ENCODE data around the gene GUCY1A1. TPM values are rescaled to one million over a fixed set of nuclear protein-coding genes. Genes with fewer than 3 reads are reported as not detected.

The GUCY1A1 gene
- total and polyA plus RNA-seq, 4 experiments from 2014 or later: not detected

GRCh38 chr4:155768370-155768769 lies 101.7 kb downstream of the GUCY1A1 start:
- H3K36me3 ChIP-seq (ENCODE audit: insufficient read depth, low read length): no peaks in the 10 kb centered on the region
- no peak for DNase-seq
- H3K9me3 ChIP-seq (ENCODE audit: control insufficient read depth in 1 of 2, low read length in 2 of 2): no peaks in the 10 kb centered on the region
- ChIA-PET POLR2A (ENCODE audit: partially characterized antibody) (no interaction called here), CTCF (ENCODE audit: partially characterized antibody) (no interaction called here)
- H3K4me3 ChIP-seq (ENCODE audit: low read length in 2 of 2): no peak overlapping the region
- H3K4me1 ChIP-seq (ENCODE audit: insufficient read depth, low read length): no peaks in the 10 kb centered on the region
- no peak overlapping the region for H3K27ac Mint-ChIP-seq
- intact Hi-C loops (cut with micrococcal nuclease): no loop called here
- H3K4me1 Mint-ChIP-seq: no peaks in the 10 kb centered on the region
- H3K9me3 Mint-ChIP-seq: no peaks in the 10 kb centered on the region
- no peaks in the 10 kb centered on the region for H3K27me3 ChIP-seq (ENCODE audit: insufficient read depth, low read length)
- H3K27me3 Mint-ChIP-seq: no peaks in the 10 kb centered on the region
- no peak overlapping the region for H3K27ac ChIP-seq (ENCODE audit: low read depth, low read length)
- H3K36me3 Mint-ChIP-seq: no peaks in the 10 kb centered on the region
- no peak overlapping the region for H3K4me3 Mint-ChIP-seq

DNA sequence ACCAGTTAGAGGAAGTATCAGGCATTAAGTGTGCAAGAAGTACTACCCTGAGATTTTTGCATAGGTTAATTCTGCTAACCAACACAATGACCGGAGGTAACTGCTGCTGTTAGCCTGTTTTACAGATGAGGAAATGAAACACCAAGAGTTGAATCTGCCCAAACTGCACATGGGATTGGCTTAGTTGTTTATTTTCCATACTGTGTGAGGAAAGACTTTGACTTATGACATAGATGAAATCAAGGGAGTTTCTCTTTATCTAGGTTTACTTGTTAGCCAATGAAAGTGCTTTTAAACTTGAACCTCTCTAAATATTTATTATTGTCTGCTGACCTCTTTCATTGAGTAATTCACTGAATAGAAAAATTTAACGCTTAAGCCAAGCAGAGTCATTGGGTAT lies 102.4 kb downstream of the GUCY1A1 start:
- Histone ChIP-seq H3K4me1 (ENCODE audit: insufficient read depth, low read length) (no peaks in the 10 kb centered on the region), H3K27me3 (ENCODE audit: insufficient read depth, low read length) (no peaks in the 10 kb centered on the region), H3K9me3 (ENCODE audit: control insufficient read depth in 1 of 2, low read length in 2 of 2) (no peaks in the 10 kb centered on the region), H3K4me3 (ENCODE audit: low read length in 2 of 2) (no peak overlapping the region), H3K36me3 (ENCODE audit: insufficient read depth, low read length) (no peaks in the 10 kb centered on the region), H3K27ac (ENCODE audit: low read depth, low read length) (no peak overlapping the region)
- no peak overlapping the region for H3K4me3 Mint-ChIP-seq
- H3K27me3 Mint-ChIP-seq: peaks cover 0 to under 1% of the 10 kb centered on the region in 2 donors
- no peak overlapping the region for H3K27ac Mint-ChIP-seq
- DNase-seq: no peak
- CTCF ChIA-PET (ENCODE audit: partially characterized antibody): no interaction called here
- POLR2A ChIA-PET (ENCODE audit: partially characterized antibody): no interaction called here
- H3K9me3 Mint-ChIP-seq: no peaks in the 10 kb centered on the region
- no peaks in the 10 kb centered on the region for H3K4me1 Mint-ChIP-seq
- no peaks in the 10 kb centered on the region for H3K36me3 Mint-ChIP-seq
- intact Hi-C loops (cut with micrococcal nuclease): no loop called here

DNA sequence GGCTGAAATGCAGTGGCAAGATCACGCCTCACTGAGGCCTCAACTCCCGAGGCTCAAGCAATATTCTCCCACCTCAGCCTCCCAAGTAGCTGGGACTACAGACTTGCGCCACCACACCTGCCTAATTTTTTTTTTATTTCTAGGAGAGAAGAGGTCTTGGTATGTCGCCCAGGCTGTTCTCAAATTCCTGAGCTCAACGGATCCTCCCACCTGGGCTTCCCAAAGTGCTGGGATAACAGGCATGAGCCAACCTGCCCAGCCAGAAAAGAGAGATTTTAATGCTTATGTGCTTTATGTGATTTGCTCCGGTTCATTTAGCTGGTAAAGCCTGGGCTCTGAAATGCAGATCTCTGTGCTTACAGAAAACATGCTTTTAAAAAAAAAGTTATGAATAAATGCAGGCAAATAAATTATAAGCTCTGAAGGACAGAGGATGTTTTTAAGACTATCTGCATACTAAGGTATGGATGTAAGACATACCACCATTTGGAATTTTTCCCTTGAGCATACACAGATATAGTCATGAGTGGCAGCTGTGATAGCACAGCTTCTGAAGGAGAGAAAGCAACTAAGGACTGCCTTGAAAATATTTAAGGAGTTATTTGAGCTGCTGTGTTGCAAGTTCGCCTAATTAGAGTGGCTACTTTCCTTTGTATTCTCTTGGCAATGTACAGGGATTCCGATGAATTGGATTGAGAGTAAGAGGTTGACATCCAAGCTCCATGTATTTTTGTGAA lies 106.0 kb downstream of the GUCY1A1 start:
- H3K27ac Mint-ChIP-seq: no peak overlapping the region
- POLR2A ChIA-PET (ENCODE audit: partially characterized antibody): no interaction called here
- DNase-seq: no peak

GRCh38 chr4:155773196-155773800 lies 106.7 kb downstream of the GUCY1A1 start:
- Histone ChIP-seq H3K27ac (ENCODE audit: low read depth, low read length) (no peak overlapping the region), H3K36me3 (ENCODE audit: insufficient read depth, low read length) (no peaks in the 10 kb centered on the region), H3K4me3 (ENCODE audit: low read length in 2 of 2) (no peak overlapping the region), H3K9me3 (ENCODE audit: control insufficient read depth in 1 of 2, low read length in 2 of 2) (no peaks in the 10 kb centered on the region), H3K4me1 (ENCODE audit: insufficient read depth, low read length) (no peaks in the 10 kb centered on the region), H3K27me3 (ENCODE audit: insufficient read depth, low read length) (no peaks in the 10 kb centered on the region)
- no peak overlapping the region for H3K27ac Mint-ChIP-seq
- no peaks in the 10 kb centered on the region for H3K36me3 Mint-ChIP-seq
- no peak overlapping the region for H3K4me3 Mint-ChIP-seq
- ChIA-PET POLR2A (ENCODE audit: partially characterized antibody) (no interaction called here), CTCF (ENCODE audit: partially characterized antibody) (interaction anchor here (0.6 kb wide), 1 partner anchor 279 kb away, joined by 3 read pairs; no protein-coding TSS in a partner anchor)
- H3K4me1 Mint-ChIP-seq: no peaks in the 10 kb centered on the region
- peaks cover 0 to 2% of the 10 kb centered on the region in 2 donors for H3K27me3 Mint-ChIP-seq
- intact Hi-C loops (cut with micrococcal nuclease): no loop called here
- DNase-seq: no peak
- no peaks in the 10 kb centered on the region for H3K9me3 Mint-ChIP-seq

More for the DNA sequence above, 106.0 kb downstream of the GUCY1A1 start:
- no peak overlapping the region for H3K4me3 ChIP-seq (ENCODE audit: low read length in 2 of 2)
- Mint-ChIP-seq H3K4me1 (no peaks in the 10 kb centered on the region), H3K9me3 (no peaks in the 10 kb centered on the region), H3K4me3 (no peak overlapping the region), H3K27me3 (peaks cover 0 to 2% of the 10 kb centered on the region in 2 donors), H3K36me3 (no peaks in the 10 kb centered on the region)
- H3K27ac ChIP-seq (ENCODE audit: low read depth, low read length): no peak overlapping the region
- CTCF ChIA-PET (ENCODE audit: partially characterized antibody): interaction anchor here (0.6 kb wide), 1 partner anchor 278 kb away, joined by 3 read pairs; no protein-coding TSS in a partner anchor
- intact Hi-C loops (cut with micrococcal nuclease): no loop called here
- no peaks in the 10 kb centered on the region for H3K9me3 ChIP-seq (ENCODE audit: control insufficient read depth in 1 of 2, low read length in 2 of 2)
- no peaks in the 10 kb centered on the region for H3K36me3 ChIP-seq (ENCODE audit: insufficient read depth, low read length)
- H3K27me3 ChIP-seq (ENCODE audit: insufficient read depth, low read length): no peaks in the 10 kb centered on the region
- H3K4me1 ChIP-seq (ENCODE audit: insufficient read depth, low read length): no peaks in the 10 kb centered on the region

GRCh38 chr4:155774033-155774432 lies 107.4 kb downstream of the GUCY1A1 start:
- Mint-ChIP-seq H3K4me3 (no peak overlapping the region), H3K27me3 (peaks cover 0 to 2% of the 10 kb centered on the region in 2 donors), H3K9me3 (no peaks in the 10 kb centered on the region), H3K4me1 (no peaks in the 10 kb centered on the region), H3K36me3 (no peaks in the 10 kb centered on the region), H3K27ac (no peak overlapping the region)
- no peaks in the 10 kb centered on the region for H3K27me3 ChIP-seq (ENCODE audit: insufficient read depth, low read length)
- no peaks in the 10 kb centered on the region for H3K9me3 ChIP-seq (ENCODE audit: control insufficient read depth in 1 of 2, low read length in 2 of 2)
- POLR2A ChIA-PET (ENCODE audit: partially characterized antibody): interaction anchor here (0.6 kb wide), 1 partner anchor 378 kb away, joined by 3 read pairs; no protein-coding TSS in a partner anchor
- no peak overlapping the region for H3K27ac ChIP-seq (ENCODE audit: low read depth, low read length)
- H3K36me3 ChIP-seq (ENCODE audit: insufficient read depth, low read length): no peaks in the 10 kb centered on the region
- CTCF ChIA-PET (ENCODE audit: partially characterized antibody): no interaction called here
- H3K4me1 ChIP-seq (ENCODE audit: insufficient read depth, low read length): no peaks in the 10 kb centered on the region
- intact Hi-C loops (cut with micrococcal nuclease): no loop called here
- no peak overlapping the region for H3K4me3 ChIP-seq (ENCODE audit: low read length in 2 of 2)
- DNase-seq: no peak

- no peaks in the 10 kb centered on the region for H3K36me3 ChIP-seq (ENCODE audit: insufficient read depth, low read length)
- no peak for DNase-seq
- ChIA-PET CTCF (ENCODE audit: partially characterized antibody) (no interaction called here), POLR2A (ENCODE audit: partially characterized antibody) (no interaction called here)
- no peaks in the 10 kb centered on the region for H3K4me1 ChIP-seq (ENCODE audit: insufficient read depth, low read length)
- intact Hi-C loops (cut with micrococcal nuclease): no loop called here
- Mint-ChIP-seq H3K27ac (no peak overlapping the region), H3K4me1 (no peaks in the 10 kb centered on the region), H3K4me3 (no peak overlapping the region), H3K9me3 (no peaks in the 10 kb centered on the region), H3K27me3 (peaks cover 0 to 5% of the 10 kb centered on the region in 2 donors), H3K36me3 (no peaks in the 10 kb centered on the region)
- no peak overlapping the region for H3K4me3 ChIP-seq (ENCODE audit: low read length in 2 of 2)
- H3K27me3 ChIP-seq (ENCODE audit: insufficient read depth, low read length): no peaks in the 10 kb centered on the region
- H3K9me3 ChIP-seq (ENCODE audit: control insufficient read depth in 1 of 2, low read length in 2 of 2): no peaks in the 10 kb centered on the region
- no peak overlapping the region for H3K27ac ChIP-seq (ENCODE audit: low read depth, low read length)
Measured at GRCh38 chr4:155777971-155778735, 111.5 kb downstream of the GUCY1A1 start.

- H3K4me3 Mint-ChIP-seq: no peak overlapping the region
- Histone ChIP-seq H3K4me1 (ENCODE audit: insufficient read depth, low read length) (no peaks in the 10 kb centered on the region), H3K27ac (ENCODE audit: low read depth, low read length) (no peak overlapping the region), H3K36me3 (ENCODE audit: insufficient read depth, low read length) (no peaks in the 10 kb centered on the region), H3K4me3 (ENCODE audit: low read length in 2 of 2) (no peak overlapping the region), H3K27me3 (ENCODE audit: insufficient read depth, low read length) (no peaks in the 10 kb centered on the region), H3K9me3 (ENCODE audit: control insufficient read depth in 1 of 2, low read length in 2 of 2) (no peaks in the 10 kb centered on the region)
- intact Hi-C loops (cut with micrococcal nuclease): loop anchor here (10.0 kb wide), 1 partner anchor 1226 kb away; the partner anchor contains the start of gene PLRG1
- DNase-seq: no peak
- H3K27ac Mint-ChIP-seq: no peak overlapping the region
- no peaks in the 10 kb centered on the region for H3K9me3 Mint-ChIP-seq
- no peaks in the 10 kb centered on the region for H3K4me1 Mint-ChIP-seq
- peaks cover 0 to 3% of the 10 kb centered on the region in 2 donors for H3K27me3 Mint-ChIP-seq
- ChIA-PET POLR2A (ENCODE audit: partially characterized antibody) (no interaction called here), CTCF (ENCODE audit: partially characterized antibody) (no interaction called here)
- no peaks in the 10 kb centered on the region for H3K36me3 Mint-ChIP-seq
Measured at GRCh38 chr4:155780775-155781174, 114.1 kb downstream of the GUCY1A1 start.

Data from CD4-positive, alpha-beta memory T cell (primary cell).